H1 (cell line): Measurements from ENCODE around the gene BAK1. TPM values are rescaled to one million over a fixed set of nuclear protein-coding genes. Genes with fewer than 3 reads are reported as not detected.

Experiments
- SIRT6 ChIP-seq: IDR thresholded peaks from one replicate; pipeline ENCODE4 v1.7.1; 2012; ENCODE audit warnings: low read length, inconsistent platforms
- polyA plus RNA-seq, 7 experiments: library from polyadenylated mRNA; depleted of rRNA in 3 of 7; stranded (reverse) in 5 of 7; unstranded in 2 of 7; fragments of >200 nt in 5 of 7; fragments of 200-250 nt in 2 of 7; gene quantifications; 1 replicate in 5 of 7; 2 replicates in 1 of 7; 4 replicates in 1 of 7; pipeline versions ENCODE4 v1.2.1 to v1.2.3, GENCODE V29; 2011 to 2013; ENCODE audit warnings: missing spikeins in 2 of 7, mixed read lengths in 2 of 7
- total RNA-seq: library from RNA; stranded (reverse); fragmentation: NEBNext Ultra II Directional; extraction: Animal tissue kit (Norgen Biotek cat#: 25700); gene quantifications from 2 replicates; pipeline ENCODE4 v1.2.1, GENCODE V29; 2021

The BAK1 gene
- total and polyA plus RNA-seq, 2 of the 8 experiments (the other 6 are each of a cell fraction or from before 2014, with no cell fraction given) = 43.3 to 43.4 TPM

DNA sequence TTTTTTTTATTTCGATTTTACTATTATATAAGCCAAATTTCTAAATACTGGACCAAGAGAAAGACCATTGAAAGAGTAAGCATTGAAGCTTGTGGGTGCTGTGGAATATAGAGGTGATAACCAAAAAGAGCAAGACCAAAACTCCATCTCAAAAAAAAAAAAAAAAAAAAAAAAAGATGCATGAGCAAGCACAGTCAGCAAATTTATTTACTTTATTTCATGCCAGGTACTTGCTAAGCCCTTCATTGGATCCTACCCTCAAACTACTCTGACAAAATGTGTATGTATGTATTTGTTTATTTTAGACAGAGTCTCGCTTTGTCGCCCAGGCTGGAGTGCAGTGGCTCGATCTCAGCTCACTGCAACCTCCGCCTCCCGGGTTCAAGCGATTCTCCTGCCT lies 27.8 kb downstream of the BAK1 start (continued):
- no peak for TF ChIP-seq SIRT6
